Stomach (tissue), 4 donors: Measurements from ENCODE around the gene OCIAD2.

Source experiments
- POLR2A ChIP-seq, 4 donors: fragments of 450-650 bp; IDR thresholded peaks; one replicate each; pipeline ENCODE4 v1.6.1; 2016; ENCODE audit warnings: antibody characterized with exemption in 4 of 4, control low read depth in 2 of 4, mild to moderate bottlenecking in 1 of 4, moderate library complexity in 1 of 4
- POLR2AphosphoS5 ChIP-seq, 3 donors: sonication (generic); formaldehyde crosslinking; IDR thresholded peaks; one replicate each; pipeline ENCODE4 v1.6.1; 2016; ENCODE audit warnings: antibody characterized with exemption in 3 of 3
- TF ChIP-seq, protein P1 (sequence below), 7 experiments: fragments of 450-650 bp in 4 of 7; fragments of 200-600 bp in 3 of 7; sonication (generic) in 3 of 7; IDR thresholded peaks; one replicate each; pipeline ENCODE4 v1.5.1; 2016 to 2019; ENCODE audit warnings: antibody characterized with exemption in 7 of 7, control low read depth in 2 of 7, mild to moderate bottlenecking in 1 of 7

DNA sequence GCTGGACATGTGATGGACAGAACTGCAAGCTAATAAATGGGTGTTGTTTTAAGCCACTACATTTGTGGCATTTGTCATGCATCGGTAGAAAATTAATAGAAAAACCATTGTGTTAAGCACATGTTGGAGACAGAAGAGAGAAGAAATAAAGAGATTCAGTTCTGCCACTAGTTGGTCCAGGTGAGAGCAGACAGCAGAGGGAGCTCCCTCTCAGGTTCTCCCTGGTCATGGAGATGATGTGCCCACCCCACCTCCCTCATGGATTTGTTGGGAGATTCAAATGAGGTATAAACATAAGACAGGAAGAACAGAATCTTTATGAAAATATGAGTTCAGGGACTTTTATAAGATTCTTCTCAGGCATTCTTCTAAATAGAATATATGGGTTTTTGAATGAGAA, 36.8 kb upstream of the OCIAD2 start:
- no peak for TF ChIP-seq POLR2AphosphoS5 (IDR thresholded peaks at IDR 0.05)
- TF ChIP-seq POLR2A (IDR thresholded peaks at IDR 0.05): no peak
- TF ChIP-seq, protein P1, sequence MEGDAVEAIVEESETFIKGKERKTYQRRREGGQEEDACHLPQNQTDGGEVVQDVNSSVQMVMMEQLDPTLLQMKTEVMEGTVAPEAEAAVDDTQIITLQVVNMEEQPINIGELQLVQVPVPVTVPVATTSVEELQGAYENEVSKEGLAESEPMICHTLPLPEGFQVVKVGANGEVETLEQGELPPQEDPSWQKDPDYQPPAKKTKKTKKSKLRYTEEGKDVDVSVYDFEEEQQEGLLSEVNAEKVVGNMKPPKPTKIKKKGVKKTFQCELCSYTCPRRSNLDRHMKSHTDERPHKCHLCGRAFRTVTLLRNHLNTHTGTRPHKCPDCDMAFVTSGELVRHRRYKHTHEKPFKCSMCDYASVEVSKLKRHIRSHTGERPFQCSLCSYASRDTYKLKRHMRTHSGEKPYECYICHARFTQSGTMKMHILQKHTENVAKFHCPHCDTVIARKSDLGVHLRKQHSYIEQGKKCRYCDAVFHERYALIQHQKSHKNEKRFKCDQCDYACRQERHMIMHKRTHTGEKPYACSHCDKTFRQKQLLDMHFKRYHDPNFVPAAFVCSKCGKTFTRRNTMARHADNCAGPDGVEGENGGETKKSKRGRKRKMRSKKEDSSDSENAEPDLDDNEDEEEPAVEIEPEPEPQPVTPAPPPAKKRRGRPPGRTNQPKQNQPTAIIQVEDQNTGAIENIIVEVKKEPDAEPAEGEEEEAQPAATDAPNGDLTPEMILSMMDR (IDR thresholded peaks at IDR 0.05): peak in 2 of 7 experiments; percentile 16 to 38
